Upper lobe of left lung (tissue), 6 donors: ENCODE data around the gene HSPB7. TPM values are rescaled to one million over a fixed set of nuclear protein-coding genes. Genes with fewer than 3 reads are reported as not detected.
A peak's percentile ranks its signal among the peaks of the same experiment; 100 is the strongest.
"Not testable (repeated sequence)": the region's sequence is repeated elsewhere in the genome, so short reads cannot be mapped to it uniquely, and the experiment has no call there.

ENCODE experiments used
- ATAC-seq, 2 donors: fragments of 200-7000 bp; cut with Tn5 transposase; one replicate each; pipeline ENCODE4 v1.9.1; 2022; ENCODE audit warnings: mild to moderate bottlenecking in 2 of 2, moderate library complexity in 2 of 2; ENCODE audit not compliant: low FRiP score in 2 of 2
- DNase-seq, 2 donors: peaks; one replicate each; pipeline ENCODE4 v3.0.0-alpha.2; 2019 to 2020
- H3K27ac ChIP-seq, 4 donors: fragments of 200-600 bp; sonication (generic); one replicate each; pipeline ENCODE4 v1.5.1; 2016 to 2019
- H3K27me3 ChIP-seq, 4 donors: fragments of 200-600 bp; sonication (generic); one replicate each; pipeline ENCODE4 v1.5.1; 2017 to 2019
- H3K36me3 ChIP-seq, 4 donors: fragments of 200-600 bp; sonication (generic); one replicate each; pipeline ENCODE4 v1.5.1; 2016 to 2019
- H3K4me1 ChIP-seq, 4 donors: fragments of 200-600 bp; sonication (generic); one replicate each; pipeline ENCODE4 v1.5.1; 2018 to 2019
- H3K4me3 ChIP-seq, 4 donors: fragments of 200-600 bp; sonication (generic); one replicate each; pipeline ENCODE4 v1.5.1; 2017 to 2019; ENCODE audit warnings: mild to moderate bottlenecking in 2 of 4, moderate library complexity in 1 of 4
- H3K9me3 ChIP-seq, 4 donors: fragments of 200-600 bp; sonication (generic); one replicate each; pipeline ENCODE4 v1.5.1; 2018 to 2019
- EP300 ChIP-seq, 4 donors: sonication (generic); formaldehyde crosslinking; IDR thresholded peaks; one replicate each; pipeline ENCODE4 v1.5.1; 2017; ENCODE audit warnings: antibody characterized with exemption in 4 of 4, control low read depth in 2 of 4
- POLR2A ChIP-seq, 4 donors: fragments of 450-650 bp; IDR thresholded peaks; one replicate each; pipeline ENCODE4 v1.5.1; 2016 to 2017; ENCODE audit warnings: antibody characterized with exemption in 4 of 4, mild to moderate bottlenecking in 2 of 4
- POLR2AphosphoS5 ChIP-seq, 2 donors: sonication (generic); formaldehyde crosslinking; IDR thresholded peaks; one replicate each; pipeline ENCODE4 v1.5.1; 2017; ENCODE audit warnings: antibody characterized with exemption in 2 of 2
- WGBS, 2 donors: methylation state at CpG; one replicate each; pipeline ENCODE4 v1.1.5; 2017 to 2018; 5-methylcytosine and 5-hydroxymethylcytosine counted together
- total RNA-seq, 6 donors: library from RNA; depleted of rRNA in 4 of 6; stranded (reverse); fragments of >200 nt in 4 of 6; gene quantifications; one replicate each; pipeline versions ENCODE4 v1.1.0 to v1.2.1, GENCODE V29; 2016 to 2021
- TF ChIP-seq, protein P1 (sequence below), 6 experiments: fragments of 450-650 bp in 4 of 6; fragments of 200-600 bp in 2 of 6; sonication (generic) in 2 of 6; IDR thresholded peaks; one replicate each; pipeline ENCODE4 v1.5.1; 2016 to 2019; ENCODE audit warnings: antibody characterized with exemption in 6 of 6
- donor health status: DM: no; HTN: no; CAD: no; lungs with moderate emphysema.
- donor health status: DM: no; HTN: yes; CAD: no; lungs with severe emphysema.

HSPB7 gene
- total RNA-seq, 6 donors from 2014 or later = 1.0 to 9.2 (median 3.0) TPM

DNA sequence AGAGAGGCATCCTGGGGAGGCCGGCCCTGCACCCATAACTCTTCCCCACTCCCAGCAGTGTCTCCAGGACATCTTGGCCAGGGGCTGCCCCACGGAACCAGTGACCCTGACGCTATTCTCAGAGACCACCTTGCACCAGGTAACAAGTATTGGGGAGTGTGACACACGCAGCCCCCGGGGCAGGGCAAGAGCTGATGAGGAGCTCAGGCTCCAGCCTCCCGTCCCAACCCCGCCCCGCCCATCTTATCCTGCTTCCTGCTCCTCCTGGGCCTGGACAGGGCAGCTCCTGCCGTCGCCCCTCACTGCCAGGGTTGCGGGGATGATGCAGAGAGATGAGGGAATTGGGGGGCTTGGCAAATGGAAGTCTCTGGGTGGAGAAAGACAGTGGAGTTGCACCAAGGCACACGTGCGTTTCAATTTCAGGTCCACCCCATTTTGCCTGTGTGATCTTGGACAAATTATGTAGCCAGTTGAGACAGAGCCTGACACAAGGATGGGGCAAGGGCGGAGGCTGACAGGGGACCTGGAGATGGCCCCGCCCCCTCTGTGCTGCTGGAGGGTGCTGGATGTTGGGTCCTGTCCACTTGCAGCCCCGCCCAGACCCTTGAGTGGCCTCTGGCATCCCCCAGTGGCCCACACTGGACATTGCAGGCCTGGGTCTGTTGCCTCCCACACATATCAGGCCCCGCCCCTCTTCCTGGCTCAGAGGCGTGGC, 14.7 kb upstream of the HSPB7 start:
- H3K27me3 ChIP-seq = no peaks in the 10 kb centered on the region
- H3K9me3 ChIP-seq = no peaks in the 10 kb centered on the region
- ATAC-seq = peak; percentile 89 to 93
- no peak overlapping the region for H3K27ac ChIP-seq
- H3K4me3 ChIP-seq = no peak overlapping the region
- DNase-seq = peak in 1 of 2 donors; percentile 87
- peaks cover 0 to 9% (median 5%) of the 10 kb centered on the region in 4 donors for H3K4me1 ChIP-seq
- 54 to 57% methylated on average over 10 to 16 of the region's 18 CpGs for WGBS, 2 donors
- TF ChIP-seq POLR2AphosphoS5 (IDR thresholded peaks at IDR 0.05) = no peak
- TF ChIP-seq POLR2A (IDR thresholded peaks at IDR 0.05) = no peak
- TF ChIP-seq, protein P1, sequence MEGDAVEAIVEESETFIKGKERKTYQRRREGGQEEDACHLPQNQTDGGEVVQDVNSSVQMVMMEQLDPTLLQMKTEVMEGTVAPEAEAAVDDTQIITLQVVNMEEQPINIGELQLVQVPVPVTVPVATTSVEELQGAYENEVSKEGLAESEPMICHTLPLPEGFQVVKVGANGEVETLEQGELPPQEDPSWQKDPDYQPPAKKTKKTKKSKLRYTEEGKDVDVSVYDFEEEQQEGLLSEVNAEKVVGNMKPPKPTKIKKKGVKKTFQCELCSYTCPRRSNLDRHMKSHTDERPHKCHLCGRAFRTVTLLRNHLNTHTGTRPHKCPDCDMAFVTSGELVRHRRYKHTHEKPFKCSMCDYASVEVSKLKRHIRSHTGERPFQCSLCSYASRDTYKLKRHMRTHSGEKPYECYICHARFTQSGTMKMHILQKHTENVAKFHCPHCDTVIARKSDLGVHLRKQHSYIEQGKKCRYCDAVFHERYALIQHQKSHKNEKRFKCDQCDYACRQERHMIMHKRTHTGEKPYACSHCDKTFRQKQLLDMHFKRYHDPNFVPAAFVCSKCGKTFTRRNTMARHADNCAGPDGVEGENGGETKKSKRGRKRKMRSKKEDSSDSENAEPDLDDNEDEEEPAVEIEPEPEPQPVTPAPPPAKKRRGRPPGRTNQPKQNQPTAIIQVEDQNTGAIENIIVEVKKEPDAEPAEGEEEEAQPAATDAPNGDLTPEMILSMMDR (IDR thresholded peaks at IDR 0.05) = peak; percentile 92 to 97 (median 96)
- H3K36me3 ChIP-seq = no peaks in the 10 kb centered on the region

DNA sequence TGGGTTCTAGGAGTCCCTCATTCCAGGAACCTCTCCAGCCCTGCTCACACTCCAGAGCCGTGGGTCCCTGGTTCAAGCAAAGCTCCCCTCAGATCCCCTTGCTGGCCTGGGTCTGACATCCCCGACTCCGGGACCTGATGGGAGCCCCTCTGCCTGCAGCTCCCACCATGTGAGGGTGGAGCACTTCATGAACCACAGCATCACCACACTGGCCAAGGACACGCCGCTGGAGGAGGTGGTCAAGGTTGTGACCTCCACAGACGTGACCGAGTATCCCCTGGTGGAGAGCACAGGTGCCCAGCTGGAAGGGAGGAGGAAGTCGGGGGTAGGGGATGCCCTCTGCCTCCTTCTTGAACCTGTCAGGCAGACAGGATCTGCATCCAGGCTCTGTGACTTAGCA, 13.7 kb upstream of the HSPB7 start:
- no peaks in the 10 kb centered on the region for H3K9me3 ChIP-seq
- H3K4me3 ChIP-seq = no peak overlapping the region
- H3K27ac ChIP-seq = no peak overlapping the region
- peaks cover 0 to 8% (median 2%) of the 10 kb centered on the region in 4 donors for H3K27me3 ChIP-seq
- WGBS, 2 donors = 87 to 90% methylated on average over 2 to 5 of the region's 8 CpGs
- peaks cover 8 to 18% (median 13%) of the 10 kb centered on the region in 4 donors for H3K4me1 ChIP-seq
- ATAC-seq (no peak), DNase-seq (peak in 1 of 2 donors; percentile 17)
- TF ChIP-seq EP300 (IDR thresholded peaks at IDR 0.05) = no peak
- TF ChIP-seq, protein P1 (IDR thresholded peaks at IDR 0.05) = no peak
- no peak for TF ChIP-seq POLR2A (IDR thresholded peaks at IDR 0.05)
- no peak for TF ChIP-seq POLR2AphosphoS5 (IDR thresholded peaks at IDR 0.05)
- H3K36me3 ChIP-seq = no peaks in the 10 kb centered on the region

DNA sequence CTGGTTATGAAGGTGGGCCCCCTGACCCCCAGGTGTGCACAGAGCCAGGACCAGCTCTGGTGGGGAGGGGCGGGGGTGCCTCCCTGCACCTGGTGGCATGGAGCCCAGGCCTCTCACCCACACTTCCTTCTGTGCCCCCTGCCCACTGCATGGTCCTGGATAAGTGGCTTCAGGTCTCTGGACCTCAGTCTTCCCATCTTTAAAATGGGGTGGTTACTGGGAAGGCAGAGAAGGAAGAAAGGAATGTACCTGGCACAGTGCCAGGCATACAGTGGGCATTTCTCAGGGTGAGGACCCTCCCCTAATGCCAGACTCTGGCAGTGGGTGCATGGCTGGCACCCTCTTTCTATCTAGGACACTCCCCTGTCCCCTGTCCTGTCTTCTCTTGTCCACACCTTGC, 11.4 kb upstream of the HSPB7 start:
- DNase-seq (no peak), ATAC-seq (no peak)
- Histone ChIP-seq H3K4me1 (peaks cover 8 to 18% (median 13%) of the 10 kb centered on the region in 4 donors), H3K27me3 (peaks cover 0 to 8% (median 2%) of the 10 kb centered on the region in 4 donors), H3K36me3 (no peaks in the 10 kb centered on the region), H3K27ac (no peak overlapping the region), H3K9me3 (no peaks in the 10 kb centered on the region), H3K4me3 (no peak overlapping the region)
- WGBS, 2 donors = 71 to 88% methylated on average over 1 of the region's 1 CpG
- TF ChIP-seq POLR2A (IDR thresholded peaks at IDR 0.05) (no peak), POLR2AphosphoS5 (IDR thresholded peaks at IDR 0.05) (no peak), EP300 (IDR thresholded peaks at IDR 0.05) (no peak)
- TF ChIP-seq, protein P1 (IDR thresholded peaks at IDR 0.05) = no peak

DNA sequence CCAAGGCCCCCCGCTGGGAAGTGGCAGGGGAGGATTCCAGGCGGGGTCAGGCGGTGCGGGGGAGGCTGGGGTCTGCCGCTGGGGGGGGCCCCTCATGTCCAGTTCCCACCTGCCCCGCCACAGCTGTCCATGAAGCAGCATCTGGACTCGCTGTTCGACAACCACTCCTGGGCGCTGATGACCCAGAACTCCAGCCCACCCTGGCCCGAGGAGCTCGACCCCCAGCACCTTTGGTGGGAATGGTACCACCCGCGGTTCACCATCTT, 11.1 kb upstream of the HSPB7 start:
- H3K27me3 ChIP-seq, H3K27ac ChIP-seq, DNase-seq, H3K9me3 ChIP-seq, ATAC-seq, H3K4me3 ChIP-seq, H3K36me3 ChIP-seq: not testable (repeated sequence)
- peaks cover 8 to 18% (median 13%) of the 10 kb centered on the region in 4 donors for H3K4me1 ChIP-seq
- 68 to 77% methylated on average over 7 to 9 of the region's 13 CpGs for WGBS, 2 donors

DNA sequence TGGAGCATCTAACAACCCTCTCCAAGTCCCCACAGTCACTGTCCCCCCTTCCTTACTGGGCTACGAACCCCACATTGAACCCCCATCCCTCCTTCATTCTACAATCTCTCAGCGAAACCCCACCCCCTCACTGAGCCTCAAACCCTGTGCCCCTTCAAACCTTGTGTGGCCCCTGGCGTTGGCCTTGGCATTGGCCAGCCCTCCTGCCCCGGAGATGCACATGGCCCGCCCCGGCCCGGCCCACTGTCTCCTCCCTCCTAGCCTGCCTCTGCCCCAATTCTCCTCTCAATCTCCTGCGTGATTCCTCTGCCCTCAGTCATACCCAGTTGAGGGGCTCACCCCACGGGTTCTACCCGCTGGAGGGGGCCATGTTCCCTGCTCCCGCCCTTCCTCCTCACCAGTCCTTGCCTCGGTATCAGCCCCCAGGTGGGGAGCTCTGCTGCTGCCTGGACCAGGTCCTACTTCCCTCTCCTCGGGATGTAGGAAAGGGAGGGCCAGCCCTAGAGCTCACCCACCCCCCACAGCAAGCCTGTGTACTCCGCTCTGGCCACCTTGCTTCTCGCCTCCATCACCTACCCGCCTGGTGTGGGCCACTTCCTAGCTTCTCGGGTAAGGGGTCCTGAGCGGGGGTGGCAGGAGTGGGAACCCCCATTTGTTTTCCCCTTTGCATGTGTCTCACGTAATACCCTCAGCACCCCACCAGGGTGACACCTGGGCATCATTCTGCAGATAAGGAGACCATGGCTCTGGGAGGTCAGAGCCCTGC, 10.6 kb upstream of the HSPB7 start:
- no peak overlapping the region for H3K27ac ChIP-seq
- DNase-seq (no peak), ATAC-seq (no peak)
- peaks cover 8 to 18% (median 13%) of the 10 kb centered on the region in 4 donors for H3K4me1 ChIP-seq
- 59 to 68% methylated on average over 18 to 19 of the region's 19 CpGs for WGBS, 2 donors
- H3K27me3 ChIP-seq = peaks cover 0 to 8% (median 2%) of the 10 kb centered on the region in 4 donors
- no peaks in the 10 kb centered on the region for H3K9me3 ChIP-seq
- no peaks in the 10 kb centered on the region for H3K36me3 ChIP-seq
- TF ChIP-seq POLR2A (IDR thresholded peaks at IDR 0.05) = no peak
- TF ChIP-seq EP300 (IDR thresholded peaks at IDR 0.05) = no peak
- TF ChIP-seq, protein P1 (IDR thresholded peaks at IDR 0.05) = no peak
- TF ChIP-seq POLR2AphosphoS5 (IDR thresholded peaks at IDR 0.05) = no peak
- no peak overlapping the region for H3K4me3 ChIP-seq
